HepG2 (cell line): ENCODE results near the gene SLC16A11. TPM values are rescaled to one million over a fixed set of nuclear protein-coding genes. Genes with fewer than 3 reads are reported as not detected.
A peak's percentile ranks its signal among the peaks of the same experiment; 100 is the strongest.

Source experiments
- ATRX ChIP-seq: sonication (generic); formaldehyde crosslinking; IDR thresholded peaks from 2 replicates; pipeline ENCODE4 v1.4.0; 2020; ENCODE audit warnings: missing genetic modification reagents, borderline replicate concordance
- EP300 ChIP-seq, 3 experiments: sonication (generic) in 1 of 3; formaldehyde crosslinking in 1 of 3; IDR thresholded peaks; 2 replicates each; pipeline versions ENCODE4 v1.5.1 to v1.6.1; 2011 to 2020; ENCODE audit warnings: low read depth in 2 of 3, low read length in 2 of 3, borderline replicate concordance in 1 of 3, improper control_type of control experiment in 1 of 3, mild to moderate bottlenecking in 1 of 3, missing genetic modification reagents in 1 of 3, moderate library complexity in 1 of 3
- HMGXB3 ChIP-seq: sonication (generic); formaldehyde crosslinking; IDR thresholded peaks from 2 replicates; pipeline ENCODE4 v1.4.0; 2020; ENCODE audit warnings: missing genetic modification reagents, borderline replicate concordance
- IRF1 ChIP-seq: sonication (generic); formaldehyde crosslinking; IDR thresholded peaks from 2 replicates; pipeline ENCODE4 v1.4.0; 2020; ENCODE audit warnings: low read depth, mild to moderate bottlenecking, missing genetic modification reagents
- PHF8 ChIP-seq: sonication (generic); formaldehyde crosslinking; IDR thresholded peaks from 2 replicates; pipeline ENCODE4 v1.5.0; 2020; ENCODE audit warnings: missing genetic modification reagents
- POGK ChIP-seq: sonication (generic); formaldehyde crosslinking; conservative IDR thresholded peaks from 2 replicates; pipeline ENCODE4 v1.8.0; 2022; ENCODE audit warnings: mild to moderate bottlenecking, moderate library complexity, missing genetic modification reagents
- ZFP36L1 ChIP-seq: sonication (generic); formaldehyde crosslinking; IDR thresholded peaks from 2 replicates; pipeline ENCODE4 v1.8.0; 2022; ENCODE audit warnings: mild to moderate bottlenecking, missing genetic modification reagents, moderate library complexity
- ZFY ChIP-seq: sonication (generic); formaldehyde crosslinking; IDR thresholded peaks from 2 replicates; pipeline ENCODE4 v1.4.0; 2020; ENCODE audit warnings: missing genetic modification reagents
- ZNF10 ChIP-seq: sonication (generic); formaldehyde crosslinking; IDR thresholded peaks from 2 replicates; pipeline ENCODE4 v1.4.0; 2020; ENCODE audit warnings: mild to moderate bottlenecking, low read depth, missing genetic modification reagents, borderline replicate concordance
- ZNF138 ChIP-seq: sonication (generic); formaldehyde crosslinking; IDR thresholded peaks from 2 replicates; pipeline ENCODE4 v1.5.0; 2020; ENCODE audit warnings: mild to moderate bottlenecking, low read depth, missing genetic modification reagents
- ZNF326 ChIP-seq: sonication (generic); formaldehyde crosslinking; IDR thresholded peaks from 2 replicates; pipeline ENCODE4 v1.4.0; 2020; ENCODE audit warnings: missing genetic modification reagents, borderline replicate concordance
- ZNF350 ChIP-seq: sonication (generic); formaldehyde crosslinking; IDR thresholded peaks from 2 replicates; pipeline ENCODE4 v1.4.0; 2020; ENCODE audit warnings: mild to moderate bottlenecking, low read depth, missing genetic modification reagents, borderline replicate concordance
- ZNF510 ChIP-seq: sonication (generic); formaldehyde crosslinking; IDR thresholded peaks from 2 replicates; pipeline ENCODE4 v1.4.0; 2020; ENCODE audit warnings: low read depth, mild to moderate bottlenecking, missing genetic modification reagents
- ZNF552 ChIP-seq: sonication (generic); formaldehyde crosslinking; IDR thresholded peaks from 2 replicates; pipeline ENCODE4 v1.9.0; 2022; ENCODE audit warnings: missing genetic modification reagents, mild to moderate bottlenecking, borderline replicate concordance
- ZNF577 ChIP-seq: sonication (generic); formaldehyde crosslinking; IDR thresholded peaks from 2 replicates; pipeline ENCODE4 v1.4.0; 2020; ENCODE audit warnings: mild to moderate bottlenecking, low read depth, missing genetic modification reagents, borderline replicate concordance
- ZNF639 ChIP-seq: conservative IDR thresholded peaks from 2 replicates; pipeline ENCODE4 v1.6.1; 2018; ENCODE audit warnings: missing genetic modification reagents
- ZNF724P ChIP-seq: sonication (generic); formaldehyde crosslinking; IDR thresholded peaks from 2 replicates; pipeline ENCODE4 v1.8.0; 2022; ENCODE audit warnings: missing genetic modification reagents, borderline replicate concordance
- ZSCAN20 ChIP-seq: sonication (generic); formaldehyde crosslinking; IDR thresholded peaks from 2 replicates; pipeline ENCODE4 v1.4.0; 2020; ENCODE audit warnings: missing genetic modification reagents, mild to moderate bottlenecking, borderline replicate concordance
- ZSCAN9 ChIP-seq: IDR thresholded peaks from 2 replicates; pipeline ENCODE4 v1.6.1; 2016; ENCODE audit warnings: borderline replicate concordance
- polyA plus RNA-seq, 8 experiments: library from polyadenylated mRNA; depleted of rRNA in 3 of 8; stranded (reverse) in 7 of 8; unstranded in 1 of 8; fragments of >200 nt; fragmentation: Illumina TruSeq in 4 of 8; extraction: Trizol in 4 of 8; gene quantifications; 2 replicates each; pipeline versions ENCODE4 v1.2.1 to v1.2.3, GENCODE V29; 2011 to 2016; ENCODE audit warnings: low read depth in 4 of 8, missing spikeins in 1 of 8, mixed read lengths in 1 of 8; ENCODE audit not compliant: insufficient read depth in 1 of 8
- total RNA-seq, 5 experiments: library from RNA; depleted of rRNA; stranded (reverse); fragments of >200 nt; fragmentation: Illumina TruSeq; extraction: Trizol; gene quantifications; 2 replicates each; pipeline ENCODE4 v1.2.3, GENCODE V29; 2016; ENCODE audit warnings: low read depth in 1 of 5

The SLC16A11 gene
- total and polyA plus RNA-seq, 2 of the 13 experiments (the other 11 are each of a cell fraction or from before 2014, with no cell fraction given), result not detected

GRCh38 chr17:7014261-7014994 is 29.5 kb downstream of the SLC16A11 start (continued):
- TF ChIP-seq ZNF577 (CRISPR knock-in tag) (no peak), ZNF138 (CRISPR knock-in tag) (peak; percentile 74), ZNF326 (CRISPR knock-in tag) (no peak), EP300 (IDR thresholded peaks at IDR 0.05; ENCODE audit: low read depth in 2 of 2, low read length in 2 of 2) (0 out of 4 replicates have a peak, but pooled peaks of 1 of the 2 experiments have one; percentile 9), EP300 (CRISPR knock-in tag; IDR thresholded peaks at IDR 0.05; ENCODE audit: borderline replicate concordance) (no peak), ZFY (CRISPR knock-in tag) (0 out of 2 replicates have a peak, but pooled peaks have one; percentile 51), ZNF552 (no peak), ZFP36L1 (CRISPR knock-in tag) (0 out of 2 replicates have a peak, but pooled peaks have one; percentile 26), PHF8 (peak; percentile 58), ZNF10 (CRISPR knock-in tag) (no peak), HMGXB3 (CRISPR knock-in tag) (no peak; the same call in 1 of the 2 replicates), POGK (CRISPR knock-in tag) (no peak), ZNF724P (CRISPR knock-in tag) (no peak), ATRX (no peak), ZNF510 (CRISPR knock-in tag) (peak; percentile 61), ZSCAN9 (CRISPR knock-in tag) (no peak; the same call in 1 of the 2 replicates), IRF1 (CRISPR knock-in tag) (no peak), ZNF639 (CRISPR knock-in tag) (peak; percentile 97), ZNF350 (CRISPR knock-in tag) (peak; percentile 77; the same call in 1 of the 2 replicates), ZSCAN20 (CRISPR knock-in tag) (no peak)
